Keratinocyte (primary cell): ENCODE results near the gene PPME1. TPM values are rescaled to one million over a fixed set of nuclear protein-coding genes. Genes with fewer than 3 reads are reported as not detected.

Source experiments
- DNase-seq: peaks from one replicate; pipeline ENCODE4 v3.0.0-alpha.2; 2011; ENCODE audit warnings: low read depth, missing footprints, low spot score
- FAIRE-seq: peaks from 2 replicates; lab custom pipeline; 2011; peaks lifted over from hg19 to GRCh38; lab: Jason Lieb, UNC
- H2AFZ ChIP-seq: 2 replicates; pipeline ENCODE4 v1.6.0; 2012; ENCODE audit warnings: low read length, control low read depth, inconsistent platforms; ENCODE audit not compliant: control insufficient read depth
- H3K27ac ChIP-seq: 2 replicates; pipeline ENCODE4 v1.5.1; 2011; ENCODE audit warnings: low read length; ENCODE audit not compliant: control insufficient read depth, insufficient read depth
- H3K27me3 ChIP-seq: 3 replicates; pipeline ENCODE4 v1.6.0; 2011; ENCODE audit warnings: low read length; ENCODE audit not compliant: control insufficient read depth, insufficient read depth; ENCODE audit errors: extremely low read depth
- H3K36me3 ChIP-seq, 2 experiments: 2 replicates in 1 of 2; 3 replicates in 1 of 2; pipeline ENCODE4 v1.5.1; 2011; ENCODE audit warnings: low read length in 2 of 2, mild to moderate bottlenecking in 1 of 2; ENCODE audit not compliant: control insufficient read depth in 2 of 2, insufficient read depth in 2 of 2; ENCODE audit errors: extremely low read depth in 1 of 2
- H3K4me1 ChIP-seq: 3 replicates; pipeline ENCODE4 v1.5.1; 2011; ENCODE audit warnings: low read length; ENCODE audit not compliant: control insufficient read depth, insufficient read depth; ENCODE audit errors: extremely low read depth
- H3K4me2 ChIP-seq: 3 replicates; pipeline ENCODE4 v1.6.0; 2011; ENCODE audit warnings: low read depth, low read length; ENCODE audit not compliant: control insufficient read depth, insufficient read depth; ENCODE audit errors: extremely low read depth
- H3K4me3 ChIP-seq, 3 experiments: fragments of 200-600 bp in 1 of 3; sonication (generic) in 1 of 3; 2 replicates in 2 of 3; 3 replicates in 1 of 3; pipeline ENCODE4 v1.5.1; 2011 to 2016; ENCODE audit warnings: low read length in 3 of 3, mild to moderate bottlenecking in 3 of 3, control low read depth in 2 of 3, inconsistent platforms in 1 of 3, low read depth in 1 of 3, mixed read lengths in 1 of 3, mixed run types in 1 of 3, moderate library complexity in 1 of 3; ENCODE audit not compliant: control insufficient read depth in 2 of 3, insufficient read depth in 2 of 3; ENCODE audit errors: extremely low read depth in 1 of 3
- H3K79me2 ChIP-seq: 2 replicates; pipeline ENCODE4 v1.6.0; 2012; ENCODE audit warnings: low read length; ENCODE audit not compliant: control insufficient read depth, insufficient read depth
- H3K9ac ChIP-seq: 3 replicates; pipeline ENCODE4 v1.6.0; 2011; ENCODE audit warnings: low read length; ENCODE audit not compliant: control insufficient read depth, insufficient read depth; ENCODE audit errors: extremely low read depth
- H3K9me1 ChIP-seq: 3 replicates; pipeline ENCODE4 v1.6.0; 2011; ENCODE audit warnings: low read length; ENCODE audit not compliant: control insufficient read depth, insufficient read depth; ENCODE audit errors: extremely low read depth
- H3K9me3 ChIP-seq: 2 replicates; pipeline ENCODE4 v1.5.1; 2012; ENCODE audit warnings: low read depth, low read length; ENCODE audit not compliant: control insufficient read depth
- H4K20me1 ChIP-seq: 3 replicates; pipeline ENCODE4 v1.6.0; 2011; ENCODE audit warnings: low read length; ENCODE audit not compliant: control insufficient read depth, insufficient read depth; ENCODE audit errors: extremely low read depth
- EZH2 ChIP-seq: IDR thresholded peaks from one replicate; pipeline ENCODE4 v1.6.1; 2012; ENCODE audit warnings: inconsistent platforms, mild to moderate bottlenecking, low read length, moderate library complexity
- dilution Hi-C: fragments of 300-500 bp; cut with MboI; formaldehyde crosslinking; loops from one replicate; pipeline ENCODE4 v1.7.0; 2020; ENCODE audit warnings: low sequenced_read_pairs; ENCODE audit not compliant: extremely low pct_ligation_motif_present
- polyA plus RNA-seq, 5 experiments: library from polyadenylated mRNA; depleted of rRNA in 3 of 5; stranded (reverse) in 3 of 5; stranded (forward) in 1 of 5; unstranded in 1 of 5; fragments of >200 nt; gene quantifications; 1 replicate in 1 of 5; 2 replicates in 3 of 5; 3 replicates in 1 of 5; pipeline versions ENCODE4 v1.2.1 to v1.2.3, GENCODE V29; 2011 to 2012; ENCODE audit warnings: missing spikeins in 2 of 5, low read depth in 1 of 5, low replicate concordance in 1 of 5
- TF ChIP-seq, protein P1 (sequence below), 3 experiments: IDR thresholded peaks in 1 of 3; conservative IDR thresholded peaks in 1 of 3; optimal IDR thresholded peaks in 1 of 3; 2 replicates in 2 of 3; 3 replicates in 1 of 3; pipeline versions ENCODE3 to v1.5.1; 2011; ENCODE audit warnings: low read length in 3 of 3, mild to moderate bottlenecking in 3 of 3, moderate library complexity in 2 of 3, control low read depth in 1 of 3, inconsistent platforms in 1 of 3; ENCODE audit not compliant: insufficient read depth in 2 of 3; ENCODE audit errors: extremely low read depth in 1 of 3

Gene PPME1
- polyA plus RNA-seq, 1 donor (not counting 4 experiments of a cell fraction or from before 2014, with no cell fraction given): 34.0 TPM

DNA sequence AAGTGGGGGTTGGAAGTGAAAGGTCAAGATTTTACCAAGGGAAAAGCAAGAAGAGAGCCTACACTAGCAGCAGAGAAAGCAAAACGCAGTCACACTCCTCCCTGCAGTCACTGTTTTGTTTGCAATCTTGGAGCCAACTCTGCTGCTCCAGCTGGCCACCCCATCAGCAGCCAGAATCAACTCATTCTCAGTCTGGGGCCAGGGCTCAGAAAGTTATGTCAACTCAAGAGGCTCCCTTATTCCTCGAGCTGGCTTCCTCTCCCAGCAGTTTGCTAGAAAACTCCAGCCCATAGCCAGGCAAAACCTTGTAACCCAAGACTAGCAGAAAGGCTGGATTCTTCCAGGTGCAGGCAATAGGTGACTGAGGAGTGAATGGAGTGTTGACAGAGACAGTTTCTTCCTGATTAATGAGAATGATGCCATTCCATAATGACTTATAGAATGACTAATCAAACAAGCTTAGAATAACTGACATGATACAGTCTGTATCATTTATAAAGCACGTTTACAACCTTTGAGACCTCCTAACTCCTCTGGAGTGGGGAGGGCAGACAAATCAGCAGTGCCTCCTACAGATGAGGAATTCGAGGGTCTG lies 87.0 kb downstream of the PPME1 start:
- dilution Hi-C loops: loop anchor here (25.0 kb wide), 2 partner anchors 179 to 304 kb away; no protein-coding TSS in a partner anchor
- Histone ChIP-seq H3K4me1 (no peaks in the 10 kb centered on the region), H3K9me3 (no peaks in the 10 kb centered on the region), H3K27me3 (peaks cover 7% of the 10 kb centered on the region), H2AFZ (no peak overlapping the region), H3K9me1 (no peaks in the 10 kb centered on the region), H4K20me1 (no peaks in the 10 kb centered on the region), H3K79me2 (no peaks in the 10 kb centered on the region), H3K9ac (no peak overlapping the region), H3K36me3 (peaks cover 11 to 14% of the 10 kb centered on the region in 2 experiments), H3K27ac (no peak overlapping the region), H3K4me2 (no peak overlapping the region), H3K4me3 (no peak overlapping the region)
- TF ChIP-seq, protein P1, sequence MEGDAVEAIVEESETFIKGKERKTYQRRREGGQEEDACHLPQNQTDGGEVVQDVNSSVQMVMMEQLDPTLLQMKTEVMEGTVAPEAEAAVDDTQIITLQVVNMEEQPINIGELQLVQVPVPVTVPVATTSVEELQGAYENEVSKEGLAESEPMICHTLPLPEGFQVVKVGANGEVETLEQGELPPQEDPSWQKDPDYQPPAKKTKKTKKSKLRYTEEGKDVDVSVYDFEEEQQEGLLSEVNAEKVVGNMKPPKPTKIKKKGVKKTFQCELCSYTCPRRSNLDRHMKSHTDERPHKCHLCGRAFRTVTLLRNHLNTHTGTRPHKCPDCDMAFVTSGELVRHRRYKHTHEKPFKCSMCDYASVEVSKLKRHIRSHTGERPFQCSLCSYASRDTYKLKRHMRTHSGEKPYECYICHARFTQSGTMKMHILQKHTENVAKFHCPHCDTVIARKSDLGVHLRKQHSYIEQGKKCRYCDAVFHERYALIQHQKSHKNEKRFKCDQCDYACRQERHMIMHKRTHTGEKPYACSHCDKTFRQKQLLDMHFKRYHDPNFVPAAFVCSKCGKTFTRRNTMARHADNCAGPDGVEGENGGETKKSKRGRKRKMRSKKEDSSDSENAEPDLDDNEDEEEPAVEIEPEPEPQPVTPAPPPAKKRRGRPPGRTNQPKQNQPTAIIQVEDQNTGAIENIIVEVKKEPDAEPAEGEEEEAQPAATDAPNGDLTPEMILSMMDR (optimal IDR thresholded peaks at IDR 0.05 in 1 of 3, IDR thresholded peaks at IDR 0.05 in 1 of 3, conservative IDR thresholded peaks at IDR 0.05 in 1 of 3; ENCODE audit: extremely low read depth in 1 of 3, insufficient read depth in 2 of 3, low read length in 3 of 3): no peak
- TF ChIP-seq EZH2: no peak
- FAIRE-seq: no peak
- DNase-seq: no peak

DNA sequence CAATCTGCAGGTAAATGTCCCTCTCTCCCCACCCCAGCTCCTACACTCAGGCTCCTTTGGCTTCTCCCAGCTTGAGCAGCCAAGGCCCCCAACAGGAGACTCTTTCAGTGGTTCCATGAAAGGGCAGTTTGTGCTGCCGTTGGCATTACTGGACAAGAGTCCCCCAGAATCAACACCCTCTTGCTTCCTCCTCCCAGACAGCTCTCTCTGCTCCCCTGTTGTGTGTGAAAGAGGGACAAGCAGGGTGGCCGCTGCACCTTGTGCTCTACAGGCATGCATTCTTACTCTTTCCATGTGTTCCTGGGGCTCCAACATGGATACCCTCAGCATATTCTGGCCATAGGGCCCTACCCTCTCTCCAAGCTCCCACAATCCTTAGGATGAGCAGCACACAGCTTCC lies 91.6 kb downstream of the PPME1 start:
- DNase-seq (no peak), FAIRE-seq (no peak)
- dilution Hi-C loops: loop anchor here (25.0 kb wide), 2 partner anchors 175 to 300 kb away; no protein-coding TSS in a partner anchor
- peaks cover 7% of the 10 kb centered on the region for H3K27me3 ChIP-seq
- no peaks in the 10 kb centered on the region for H3K4me1 ChIP-seq
- TF ChIP-seq, protein P1 (optimal IDR thresholded peaks at IDR 0.05 in 1 of 3, IDR thresholded peaks at IDR 0.05 in 1 of 3, conservative IDR thresholded peaks at IDR 0.05 in 1 of 3; ENCODE audit: extremely low read depth in 1 of 3, insufficient read depth in 2 of 3, low read length in 3 of 3): no peak
- no peak for TF ChIP-seq EZH2
- H3K36me3 ChIP-seq: no peaks in the 10 kb centered on the region
- H3K9ac ChIP-seq: no peak overlapping the region
- H4K20me1 ChIP-seq: no peaks in the 10 kb centered on the region
- no peaks in the 10 kb centered on the region for H3K79me2 ChIP-seq
- H3K27ac ChIP-seq: no peak overlapping the region
- H2AFZ ChIP-seq: no peak overlapping the region
- H3K9me1 ChIP-seq: no peaks in the 10 kb centered on the region
- H3K4me3 ChIP-seq: no peak overlapping the region
- no peak overlapping the region for H3K4me2 ChIP-seq
- H3K9me3 ChIP-seq: no peaks in the 10 kb centered on the region
